ENCODE results near the gene RUFY1. TPM values are rescaled to one million over a fixed set of nuclear protein-coding genes. Genes with fewer than 3 reads are reported as not detected.

The RUFY1 gene
- total RNA-seq, 1 experiment from 2014 or later, result 45.7 TPM

DNA sequence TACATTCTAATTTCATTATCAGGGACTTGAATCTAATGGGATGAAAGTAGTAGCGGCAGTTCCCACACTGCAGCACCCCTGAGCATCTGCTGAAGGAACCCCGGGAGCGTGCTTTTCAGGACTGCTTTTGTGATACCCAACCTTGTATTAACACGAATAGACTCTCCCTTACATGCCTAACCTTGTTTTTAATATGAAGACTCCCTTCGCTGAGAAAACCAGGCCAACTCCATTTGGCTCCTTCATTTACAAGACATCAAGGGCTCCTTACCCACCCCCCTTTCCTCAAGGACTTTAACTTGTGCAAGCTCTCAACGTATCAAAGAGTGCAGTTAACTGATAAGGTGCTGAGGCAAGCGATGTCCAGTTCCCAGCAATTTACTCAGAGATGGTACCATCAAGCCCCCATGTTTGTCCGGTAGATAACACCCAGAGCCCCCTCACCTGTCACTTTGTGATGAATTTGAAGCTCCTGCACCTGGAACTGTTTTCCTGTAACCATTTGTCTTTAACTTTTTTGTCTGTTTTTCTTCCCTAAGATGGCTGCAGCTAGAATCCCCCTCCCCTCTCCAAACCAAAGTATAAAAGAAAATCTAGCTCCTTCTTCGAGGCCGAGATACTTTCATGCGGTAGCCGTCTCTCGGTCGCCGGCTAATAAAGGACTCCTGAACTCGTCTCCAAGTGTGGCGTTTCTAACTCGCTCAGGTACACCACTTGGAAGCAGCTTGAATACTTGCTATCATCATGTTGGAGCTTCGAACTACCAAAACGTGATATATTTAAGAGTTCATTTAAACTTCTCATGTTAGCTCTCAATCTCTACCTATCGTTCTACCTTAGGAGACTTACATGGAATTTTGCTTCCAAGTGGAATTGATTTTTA, 62.5 kb downstream of the RUFY1 start:
- Histone ChIP-seq H3K79me1 (ENCODE audit: insufficient read depth, low read depth, low read length, poor library complexity, severe bottlenecking) (peaks cover 7% of the 10 kb centered on the region), H4K8ac (replicated peaks; ENCODE audit: insufficient read length, low read depth, low read length) (no peak overlapping the region), H3K9me3 (ENCODE audit: control insufficient read depth, low read depth, low read length) (no peaks in the 10 kb centered on the region), H2BK15ac (ENCODE audit: low read depth, low read length) (no peak overlapping the region), H3K4me2 (ENCODE audit: insufficient read depth, insufficient read length, low read length) (no peak overlapping the region), H3K27me3 (ENCODE audit: insufficient read depth, low read length) (no peaks in the 10 kb centered on the region), H3K27ac (ENCODE audit: insufficient read length, low read depth, low read length) (no peak overlapping the region), H2BK120ac (ENCODE audit: low read depth, low read length, poor library complexity, severe bottlenecking) (no peak overlapping the region), H2AK5ac (ENCODE audit: insufficient read length, low read length) (no peak overlapping the region), H3K56ac (ENCODE audit: insufficient read length, low read depth, low read length) (no peak overlapping the region), H2AFZ (ENCODE audit: low read length) (no peak overlapping the region), H2BK20ac (ENCODE audit: low read depth, low read length, poor library complexity, severe bottlenecking) (no peak overlapping the region), H2BK5ac (ENCODE audit: insufficient read length, low read length) (no peak overlapping the region), H3K4me1 (ENCODE audit: insufficient read depth, low read length) (no peaks in the 10 kb centered on the region), H2BK12ac (ENCODE audit: insufficient read length, low read depth, low read length) (no peak overlapping the region), H3K4ac (ENCODE audit: low read depth, low read length) (no peak overlapping the region), H3K14ac (ENCODE audit: insufficient read depth, low read length) (no peak overlapping the region), H3K79me2 (ENCODE audit: insufficient read depth, low read length) (peaks cover 2% of the 10 kb centered on the region; the same call in 1 of the 2 replicates), H3K18ac (ENCODE audit: insufficient read length, low read depth, low read length) (no peak overlapping the region), H4K5ac (ENCODE audit: insufficient read length, low read depth, low read length) (no peak overlapping the region), H3T11ph (ENCODE audit: low read length) (no peak overlapping the region), H3K9ac (ENCODE audit: extremely low read depth, insufficient read length, low read length) (no peak overlapping the region), H3K23me2 (ENCODE audit: insufficient read length, low read depth, low read length, poor library complexity, severe bottlenecking) (no peaks in the 10 kb centered on the region), H4K20me1 (ENCODE audit: control insufficient read depth, insufficient read depth, insufficient read length) (no peaks in the 10 kb centered on the region), H4K91ac (ENCODE audit: insufficient read length, low read depth, low read length) (no peak overlapping the region), H3K23ac (ENCODE audit: insufficient read length, low read depth, low read length) (no peak overlapping the region)
- no CpG with 5 or more reads among the region's 21 CpGs for WGBS (ENCODE audit: extremely low coverage, insufficient read length, low lambda C conversion rate)
- H3K4me1 Mint-ChIP-seq, result peaks cover 24 to 33% of the 10 kb centered on the region in 2 experiments
- no peaks in the 10 kb centered on the region; the same call in none of the 2 replicates for H3K27me3 Mint-ChIP-seq (ENCODE audit: low read depth)
- H3K4me3 Mint-ChIP-seq, result peak overlapping the region in 1 of 2 experiments; percentile 22; a peak in 1 of 5 replicates
- peak overlapping the region; percentile 29 to 97 (median 92); a peak in 5 of 7 replicates for H3K27ac Mint-ChIP-seq
- peaks cover 60 to 95% (median 82%) of the 10 kb centered on the region in 3 experiments for H3K36me3 Mint-ChIP-seq (ENCODE audit: insufficient read depth in 1 of 3, low read depth in 3 of 3)
- TF ChIP-seq, protein P1, sequence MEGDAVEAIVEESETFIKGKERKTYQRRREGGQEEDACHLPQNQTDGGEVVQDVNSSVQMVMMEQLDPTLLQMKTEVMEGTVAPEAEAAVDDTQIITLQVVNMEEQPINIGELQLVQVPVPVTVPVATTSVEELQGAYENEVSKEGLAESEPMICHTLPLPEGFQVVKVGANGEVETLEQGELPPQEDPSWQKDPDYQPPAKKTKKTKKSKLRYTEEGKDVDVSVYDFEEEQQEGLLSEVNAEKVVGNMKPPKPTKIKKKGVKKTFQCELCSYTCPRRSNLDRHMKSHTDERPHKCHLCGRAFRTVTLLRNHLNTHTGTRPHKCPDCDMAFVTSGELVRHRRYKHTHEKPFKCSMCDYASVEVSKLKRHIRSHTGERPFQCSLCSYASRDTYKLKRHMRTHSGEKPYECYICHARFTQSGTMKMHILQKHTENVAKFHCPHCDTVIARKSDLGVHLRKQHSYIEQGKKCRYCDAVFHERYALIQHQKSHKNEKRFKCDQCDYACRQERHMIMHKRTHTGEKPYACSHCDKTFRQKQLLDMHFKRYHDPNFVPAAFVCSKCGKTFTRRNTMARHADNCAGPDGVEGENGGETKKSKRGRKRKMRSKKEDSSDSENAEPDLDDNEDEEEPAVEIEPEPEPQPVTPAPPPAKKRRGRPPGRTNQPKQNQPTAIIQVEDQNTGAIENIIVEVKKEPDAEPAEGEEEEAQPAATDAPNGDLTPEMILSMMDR (conservative IDR thresholded peaks at IDR 0.05), result no peak
- H3K9me3 Mint-ChIP-seq, result no peaks in the 10 kb centered on the region; a peak in 1 of 5 replicates
- DNase-seq, result no peak

Data from H9 (cell line).